Measurements from ENCODE around the gene PTPRD.

PTPRD gene

DNA sequence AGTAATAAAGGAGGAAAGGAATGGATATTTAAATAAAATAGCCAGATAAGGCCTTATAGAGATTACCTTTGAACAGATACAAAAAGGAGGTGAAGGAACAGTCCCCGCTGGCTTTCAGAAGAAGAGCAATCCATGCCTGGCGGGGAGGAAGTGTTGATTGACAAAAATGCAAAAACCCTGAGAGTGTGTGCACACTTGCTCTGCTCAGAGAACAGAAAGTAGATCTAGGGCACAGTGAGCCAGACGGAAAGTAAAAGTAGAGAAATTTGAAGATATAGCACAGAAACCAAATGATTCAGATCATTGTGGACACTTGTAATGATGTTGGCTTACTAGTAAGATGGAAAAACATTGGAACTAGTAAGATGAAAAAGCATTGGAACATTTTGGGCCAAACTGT, 720.6 kb downstream of the PTPRD start:
- DNase-seq (ENCODE audit: low spot score): no peak

DNA sequence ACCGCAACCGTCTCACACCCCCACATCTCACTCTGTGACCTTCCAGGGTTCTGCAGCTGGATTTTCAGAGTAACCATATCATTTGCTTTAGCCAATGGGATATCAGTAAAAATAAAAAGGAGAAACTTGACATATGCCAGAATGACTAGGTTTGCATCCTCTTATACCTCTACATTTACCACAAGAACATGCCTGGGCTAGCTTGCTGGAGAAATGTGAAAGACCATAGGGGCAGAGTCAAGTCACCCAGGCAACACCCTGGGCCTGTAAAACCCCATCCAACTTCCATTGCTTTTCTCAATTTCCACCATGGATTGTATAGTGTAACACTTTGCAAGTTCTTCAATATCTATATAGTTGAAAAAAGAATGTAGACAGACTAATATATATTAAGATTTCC, 731.1 kb downstream of the PTPRD start:
- DNase-seq (ENCODE audit: low spot score): no peak

GRCh38 chr9:9874270-9874669, 738.5 kb downstream of the PTPRD start:
- no peak for DNase-seq (ENCODE audit: low spot score)

DNA sequence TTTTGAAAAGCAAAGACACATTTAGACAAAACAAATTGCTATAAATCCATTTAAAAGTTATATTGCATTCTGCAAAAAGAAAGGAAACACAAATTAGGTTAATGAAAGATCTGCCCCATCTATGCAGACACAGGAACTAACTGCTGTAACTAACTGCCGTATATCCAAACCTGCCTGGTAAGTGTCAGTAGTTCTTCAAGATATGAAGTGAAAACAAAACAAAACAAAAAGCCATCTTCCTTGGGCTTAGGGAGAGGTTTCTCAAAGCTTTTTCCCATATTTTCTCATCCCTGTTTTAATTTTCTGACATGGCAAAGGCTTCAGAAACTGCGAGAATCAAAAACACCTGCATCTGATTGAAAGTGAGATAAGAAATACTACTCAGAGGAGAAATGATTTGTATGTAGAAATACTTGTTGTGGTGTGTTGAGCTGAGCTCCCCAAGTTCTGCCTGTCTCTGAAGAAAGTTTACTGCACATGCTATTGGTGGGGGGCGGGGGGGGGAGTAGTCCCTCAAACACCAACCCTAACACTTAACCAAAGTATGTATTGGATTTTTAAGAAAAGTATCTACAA, 750.5 kb downstream of the PTPRD start:
- no peak for DNase-seq (ENCODE audit: low spot score)

DNA sequence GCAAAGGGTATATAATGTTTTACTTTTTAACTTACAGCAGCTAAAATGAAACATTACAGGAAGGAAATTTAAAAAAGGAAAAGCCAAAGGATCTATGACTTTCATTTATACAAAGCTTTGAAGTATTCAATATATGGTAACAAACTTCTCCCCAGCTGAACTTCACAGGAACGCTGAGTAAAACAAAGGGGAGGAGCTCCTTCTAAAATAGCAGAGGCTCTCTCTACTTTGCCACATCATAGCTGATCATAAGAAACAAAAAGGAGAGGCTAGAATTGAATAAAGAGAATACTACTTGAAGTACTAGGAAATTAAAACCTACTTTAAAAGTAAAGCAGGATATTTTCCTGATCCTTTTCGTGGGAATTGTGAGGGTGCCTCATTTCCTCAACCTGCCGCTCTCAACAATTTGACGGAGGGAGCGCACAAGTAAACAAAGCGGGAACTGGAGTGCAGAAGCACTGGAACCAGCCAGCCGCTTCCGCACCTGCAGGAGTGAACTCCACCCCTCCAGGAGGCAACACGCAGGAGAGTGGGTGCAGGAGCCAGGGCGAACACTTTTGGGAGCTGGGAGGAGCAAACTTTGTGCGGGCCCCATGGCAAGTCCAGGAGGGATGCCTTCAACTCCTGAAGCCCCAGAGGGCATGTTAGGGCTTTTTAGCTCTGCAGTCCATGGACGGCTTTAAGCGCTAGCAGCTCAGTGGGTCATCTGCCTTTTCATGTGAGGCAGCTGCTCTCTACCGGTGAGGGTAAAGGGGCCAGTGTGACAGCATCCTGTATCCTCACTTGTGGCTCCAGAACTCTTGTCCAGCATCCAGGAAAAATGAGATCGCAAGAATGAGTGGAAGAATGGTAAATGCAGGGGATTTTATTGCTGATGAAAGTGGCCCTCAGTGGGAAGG, 757.4 kb downstream of the PTPRD start:
- no peak for DNase-seq (ENCODE audit: low spot score)

GRCh38 chr9:9847750-9848149, 765.1 kb downstream of the PTPRD start:
- DNase-seq (ENCODE audit: low spot score): no peak

DNA sequence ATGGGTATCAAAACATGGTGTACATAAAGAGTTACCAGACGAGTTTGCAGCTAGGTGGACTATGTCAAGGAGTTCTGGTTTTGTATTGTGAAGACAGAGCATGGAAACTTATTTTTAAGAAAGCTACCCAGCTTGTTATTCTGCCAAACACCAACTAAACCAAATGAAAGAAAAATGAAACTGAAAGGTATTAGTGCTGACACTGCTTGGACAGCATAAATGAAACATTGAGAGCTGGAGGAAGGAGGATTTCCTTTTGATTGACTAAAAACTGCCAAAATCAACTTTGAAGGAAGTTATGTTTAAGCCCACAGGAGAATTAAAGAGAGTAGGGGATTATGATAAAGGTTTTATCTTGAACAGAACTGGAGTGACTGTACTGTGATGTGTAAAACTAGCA, 766.2 kb downstream of the PTPRD start:
- no peak for DNase-seq (ENCODE audit: low spot score)

- DNase-seq (ENCODE audit: low spot score): no peak
These were observed 792.4 kb downstream of the PTPRD start for GRCh38 chr9:9820436-9820835.

GRCh38 chr9:9819886-9820285, 792.9 kb downstream of the PTPRD start:
- DNase-seq (ENCODE audit: low spot score): no peak

DNA sequence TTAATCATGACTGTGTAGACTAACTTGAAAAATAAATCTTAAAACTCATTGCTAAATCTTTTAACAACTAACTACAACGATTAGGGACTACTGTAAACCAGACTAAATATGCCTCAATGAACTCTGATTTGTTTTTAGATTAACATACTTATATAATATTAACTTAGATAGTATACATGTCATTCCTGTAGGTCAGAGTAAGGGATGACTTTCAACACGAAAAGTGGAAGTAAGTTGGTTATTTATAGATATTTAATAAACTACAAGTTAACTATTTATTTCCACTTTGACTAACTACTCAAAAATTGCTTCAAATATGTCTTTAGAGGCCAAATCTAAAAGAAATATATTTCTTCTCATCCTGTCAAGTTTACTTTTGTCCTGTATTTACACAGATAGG, 795.6 kb downstream of the PTPRD start:
- DNase-seq (ENCODE audit: low spot score): no peak

DNA sequence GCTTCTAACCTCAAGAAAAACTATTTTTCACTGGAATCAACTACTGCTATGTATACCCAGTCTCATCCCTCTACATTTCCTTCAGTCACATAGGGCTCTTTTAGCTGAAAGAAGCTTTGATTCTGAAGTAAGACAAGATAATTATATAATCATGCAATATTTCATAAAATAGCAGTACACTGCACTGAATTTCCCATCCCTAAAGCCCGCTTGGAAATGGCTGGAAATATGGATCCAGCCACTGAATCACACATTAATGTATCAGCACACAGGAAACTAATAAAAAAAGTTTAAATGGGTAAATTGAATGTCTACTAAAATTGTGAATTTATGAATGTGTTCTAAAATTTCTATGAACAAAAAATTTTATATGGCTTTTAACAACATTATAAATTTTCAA, 808.7 kb downstream of the PTPRD start:
- no peak for DNase-seq (ENCODE audit: low spot score)

DNA sequence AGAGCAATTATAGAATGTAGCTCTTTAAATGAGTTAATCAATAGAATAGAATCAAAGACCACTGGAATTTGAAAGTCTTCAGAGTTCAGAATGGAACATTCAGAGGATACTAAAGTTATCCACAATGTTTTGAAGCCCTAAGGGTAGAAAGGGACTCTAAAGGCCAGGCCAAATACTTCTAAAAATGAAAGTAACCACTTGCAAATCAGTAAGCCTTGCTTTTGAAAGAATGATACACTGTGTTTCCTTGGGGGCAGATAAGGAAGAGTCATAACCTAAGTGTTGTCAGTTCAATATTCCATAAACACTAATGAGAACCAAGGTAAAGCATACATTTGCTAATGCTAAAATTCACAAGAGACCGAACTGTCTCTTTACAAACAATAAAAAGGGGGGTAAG, 813.5 kb downstream of the PTPRD start:
- no peak for DNase-seq (ENCODE audit: low spot score)

DNA sequence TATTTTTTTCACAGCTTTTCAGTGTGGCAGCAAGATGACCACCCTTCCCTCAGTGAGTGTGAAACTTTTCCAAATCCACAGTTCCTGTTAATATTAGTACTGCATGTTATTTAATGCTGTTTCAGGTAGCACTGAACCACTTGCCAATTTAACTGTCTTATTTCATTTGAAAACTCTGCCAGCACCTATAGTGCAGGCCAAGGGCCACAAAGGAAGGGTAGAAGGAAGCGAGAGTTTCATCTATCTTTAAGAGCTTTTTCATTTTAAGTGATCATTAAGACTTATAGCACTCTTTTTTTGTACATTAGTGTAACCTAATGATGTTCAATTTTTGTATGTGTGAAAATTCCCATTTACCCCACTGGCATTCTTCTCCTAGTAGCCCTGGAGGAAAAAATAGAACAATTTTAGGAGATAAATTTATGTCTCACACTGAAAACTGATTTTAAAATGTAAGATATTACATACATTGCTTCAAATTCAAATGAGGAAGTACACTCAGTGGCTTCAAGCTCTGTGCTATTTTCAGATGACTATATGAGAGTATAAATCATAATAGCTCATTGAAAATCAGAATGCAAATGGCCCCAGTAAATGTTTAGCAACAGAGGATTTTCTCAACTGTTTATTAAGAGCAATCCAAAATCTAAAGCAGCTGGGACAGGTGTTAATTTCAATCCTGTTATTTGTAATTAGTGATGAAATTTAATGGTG, 820.5 kb downstream of the PTPRD start:
- DNase-seq (ENCODE audit: low spot score): no peak

DNA sequence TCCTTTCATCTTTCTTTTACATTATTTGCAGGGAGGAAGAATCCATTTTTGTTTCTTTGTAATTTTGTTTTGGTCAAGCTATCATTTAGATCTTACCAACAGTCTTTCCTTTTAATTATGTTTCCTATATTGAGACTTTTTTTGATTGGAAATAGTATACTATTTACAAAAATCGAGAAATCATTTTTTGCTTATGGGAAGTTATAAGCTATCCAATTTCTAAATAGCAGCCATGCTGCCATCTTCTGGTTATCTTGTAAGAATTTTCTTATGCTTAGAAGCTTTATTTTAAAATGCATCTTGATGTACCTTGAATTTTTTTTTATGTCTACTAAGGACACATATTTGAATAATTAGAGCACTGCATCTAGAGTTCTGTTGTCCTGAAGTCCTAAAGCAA, 821.2 kb downstream of the PTPRD start:
- no peak for DNase-seq (ENCODE audit: low spot score)

DNA sequence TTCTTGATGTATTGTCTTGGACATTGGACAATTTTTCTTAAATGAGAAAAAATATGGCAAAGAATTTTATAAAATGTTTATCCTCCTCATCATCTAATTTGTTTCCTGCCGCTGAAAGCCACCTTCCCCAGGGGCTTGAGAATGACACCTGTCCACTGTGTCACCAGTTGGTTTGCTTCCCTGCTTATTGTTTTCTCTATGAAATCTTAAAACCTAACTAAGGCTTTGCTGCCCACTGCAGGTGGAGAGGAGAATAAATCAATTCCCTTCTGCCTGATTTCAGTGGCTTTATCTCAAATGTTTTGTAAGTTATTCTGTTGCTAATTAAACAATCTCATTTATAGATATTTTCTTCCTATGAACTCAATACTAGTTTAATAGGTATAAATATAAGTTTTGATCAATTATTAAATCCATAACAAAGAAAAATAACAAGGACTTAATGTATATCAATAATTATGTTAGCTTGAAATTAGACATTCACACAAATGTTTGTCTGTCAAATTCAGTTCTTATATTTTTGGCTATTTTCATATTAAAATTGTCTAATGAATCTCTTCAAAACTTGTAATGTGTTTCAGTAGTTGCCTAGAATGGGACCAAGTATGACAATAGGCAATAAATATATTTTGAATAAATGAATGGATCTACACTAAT, 822.5 kb downstream of the PTPRD start:
- DNase-seq (ENCODE audit: low spot score): no peak

- no peak for DNase-seq (ENCODE audit: low spot score)
These were observed 829.1 kb downstream of the PTPRD start for GRCh38 chr9:9783711-9784110.

DNA sequence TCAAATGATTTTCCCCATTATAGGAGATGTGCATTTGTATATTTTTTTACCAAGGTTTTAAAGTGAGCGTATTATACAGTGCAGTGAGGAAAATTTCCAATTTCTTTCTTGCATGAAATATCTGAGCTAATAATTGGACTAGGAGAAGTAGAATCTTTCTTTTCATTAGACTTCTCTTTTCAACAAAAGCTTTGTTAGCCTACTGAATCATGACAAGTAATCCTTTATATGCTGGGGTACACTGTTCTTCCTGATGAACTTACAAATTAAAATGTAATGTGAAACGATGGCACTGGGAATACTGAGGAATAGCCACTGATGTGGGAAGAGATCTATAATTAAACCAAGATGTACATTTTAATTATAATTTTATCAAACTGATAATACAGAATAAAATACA, 829.6 kb downstream of the PTPRD start:
- no peak for DNase-seq (ENCODE audit: low spot score)

DNA sequence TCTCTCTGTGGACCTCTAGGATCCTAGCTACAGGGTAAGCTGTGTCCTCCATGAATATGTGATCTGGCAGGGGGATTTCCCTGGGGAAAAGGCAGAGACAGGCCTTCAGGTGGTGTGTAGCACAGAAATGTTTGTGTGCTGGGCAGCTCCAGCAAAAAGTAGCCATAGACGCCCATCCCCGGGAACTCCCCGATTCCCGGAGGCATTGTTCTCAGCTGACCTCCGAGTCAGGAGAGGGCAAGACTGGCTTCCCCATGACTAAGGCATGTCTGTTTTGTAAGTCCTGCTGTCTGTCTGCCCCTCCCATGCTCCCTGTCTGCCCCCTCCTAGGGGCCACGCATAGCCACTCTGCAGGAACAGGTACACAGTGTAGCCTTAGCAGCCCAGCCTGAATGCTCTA, 834.5 kb downstream of the PTPRD start:
- no peak for DNase-seq (ENCODE audit: low spot score)

DNA sequence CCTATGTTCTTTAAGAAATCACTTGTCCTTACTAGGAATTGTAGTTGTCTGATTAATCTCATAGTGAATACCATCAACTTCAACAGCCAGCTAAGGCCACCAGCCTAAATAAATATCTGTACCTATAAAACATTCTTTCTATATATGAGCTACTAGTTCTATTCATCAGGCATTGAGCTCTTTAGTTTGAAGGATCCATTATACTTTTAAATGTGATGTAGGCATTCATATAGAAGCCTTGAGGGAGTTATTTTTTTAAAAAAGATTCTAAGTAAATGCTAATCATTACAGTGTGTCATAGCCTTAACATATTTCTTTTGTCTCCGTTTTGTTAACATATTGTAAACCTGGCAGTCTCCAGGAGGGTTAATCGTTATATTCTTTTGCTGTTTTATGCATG, 838.3 kb downstream of the PTPRD start:
- no peak for DNase-seq (ENCODE audit: low spot score)

GRCh38 chr9:9771314-9771713, 841.5 kb downstream of the PTPRD start:
- no peak for DNase-seq (ENCODE audit: low spot score)

DNA sequence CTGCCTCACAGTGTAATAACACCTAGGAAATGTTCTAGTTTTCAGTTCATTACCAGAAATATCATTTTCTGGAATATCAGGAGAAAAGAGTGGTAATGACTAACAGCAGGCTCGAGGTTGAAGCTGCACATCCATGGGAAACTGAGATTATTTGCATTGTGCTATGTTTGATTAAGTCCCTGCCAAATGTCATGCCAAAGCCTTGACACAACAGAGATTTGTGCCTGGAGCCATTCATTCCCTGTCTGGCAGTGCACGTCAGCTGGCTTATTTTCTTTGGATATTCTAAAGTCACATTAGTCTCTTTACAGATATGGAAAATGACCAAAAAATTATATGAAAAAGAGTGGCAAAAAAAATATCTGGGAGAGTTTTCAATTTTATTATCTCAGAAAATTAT, 848.0 kb downstream of the PTPRD start:
- DNase-seq (ENCODE audit: low spot score): no peak

DNA sequence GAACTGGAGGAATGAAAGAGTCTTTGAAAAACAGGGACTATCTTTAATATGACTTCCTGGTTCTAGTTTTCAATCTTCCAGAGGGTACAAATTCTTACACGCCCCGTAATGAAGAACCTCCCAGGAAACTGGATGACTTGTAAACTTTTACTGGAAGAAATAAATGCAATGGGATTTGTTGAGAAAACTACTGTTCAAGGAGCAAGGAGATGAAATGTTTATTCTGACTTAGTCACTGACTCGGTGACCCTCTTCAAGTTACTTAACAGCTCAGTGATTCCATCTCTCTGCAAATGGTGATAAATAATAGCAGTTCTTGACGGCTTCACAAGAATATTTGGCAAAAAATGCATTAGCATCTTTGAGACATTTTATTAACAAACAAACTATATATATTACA, 858.6 kb downstream of the PTPRD start:
- no peak for DNase-seq (ENCODE audit: low spot score)

DNA sequence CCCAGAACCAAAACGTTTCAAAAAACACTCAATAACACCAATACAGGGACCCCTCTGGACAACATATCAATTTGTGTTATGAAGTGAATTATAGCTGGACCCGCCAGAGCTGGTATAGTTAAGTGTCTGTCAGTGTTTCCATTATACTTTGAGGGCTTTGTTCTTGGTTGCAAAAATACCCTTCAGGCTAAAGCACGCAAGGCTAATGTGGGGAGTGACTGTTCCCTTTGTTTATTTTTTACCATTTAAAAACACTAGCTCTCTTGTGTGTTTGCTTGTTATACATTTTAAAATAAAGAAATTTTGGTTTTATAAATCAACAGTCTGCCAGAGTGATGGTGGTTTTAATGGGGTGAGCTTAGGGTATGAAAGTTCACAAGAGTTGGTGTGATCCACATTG, 859.5 kb downstream of the PTPRD start:
- no peak for DNase-seq (ENCODE audit: low spot score)

Data from HuH-7 (cell line).